Measurements from ENCODE around the gene PRDX5. TPM values are rescaled to one million over a fixed set of nuclear protein-coding genes. Genes with fewer than 3 reads are reported as not detected.

PRDX5 gene
- total RNA-seq, 1 experiment from 2014 or later: 228 TPM

DNA sequence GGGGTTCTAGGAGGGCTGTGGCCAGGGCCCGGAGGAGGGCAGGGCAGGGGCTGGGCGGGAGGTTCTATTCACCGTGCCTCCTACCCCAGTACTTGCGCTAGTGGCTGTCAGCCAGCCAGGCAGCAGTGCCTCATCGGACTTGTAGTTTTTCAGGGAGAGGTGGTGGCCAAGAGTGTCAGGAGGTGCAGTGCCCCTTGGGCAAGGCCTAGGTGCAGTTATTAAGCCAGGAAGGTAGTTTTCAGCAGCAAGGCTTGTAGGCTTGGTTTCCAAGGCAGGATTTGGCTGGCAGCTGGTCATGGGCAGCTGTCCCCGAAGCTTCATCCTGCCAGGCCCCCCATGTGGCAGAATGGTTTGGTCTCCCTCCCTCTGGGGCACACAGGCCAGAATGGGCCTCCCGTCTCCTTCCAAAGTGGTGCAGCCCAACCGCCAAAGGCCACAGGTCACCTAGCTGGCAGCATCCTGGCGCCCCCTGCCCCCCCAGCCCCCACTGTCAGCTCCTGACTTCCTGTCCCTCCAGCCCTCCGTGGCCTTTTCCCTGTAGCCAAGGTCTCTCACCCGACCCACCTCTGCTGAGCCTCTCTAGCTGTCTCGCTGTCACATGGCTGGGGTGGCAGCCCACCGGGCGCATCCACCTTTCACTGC, 30.6 kb downstream of the PRDX5 start:
- H3K9me3 Mint-ChIP-seq: no peaks in the 10 kb centered on the region
- WGBS (ENCODE audit: extremely low coverage, insufficient read length, low lambda C conversion rate): no CpG with 5 or more reads among the region's 14 CpGs
- no peak for DNase-seq

More for the DNA sequence above, 30.6 kb downstream of the PRDX5 start:
- Histone ChIP-seq H3K4me2 (ENCODE audit: insufficient read depth, insufficient read length, low read length) (no peak overlapping the region), H2BK15ac (ENCODE audit: low read depth, low read length) (no peak overlapping the region), H4K20me1 (ENCODE audit: control insufficient read depth, insufficient read depth, insufficient read length) (no peaks in the 10 kb centered on the region), H2BK5ac (ENCODE audit: insufficient read length, low read length) (no peak overlapping the region), H3K4ac (ENCODE audit: low read depth, low read length) (no peak overlapping the region), H3K14ac (ENCODE audit: insufficient read depth, low read length) (no peak overlapping the region; the same call in 1 of the 2 replicates), H2AK5ac (ENCODE audit: insufficient read length, low read length) (no peak overlapping the region), H3K4me1 (ENCODE audit: insufficient read depth, low read length) (peaks cover 2% of the 10 kb centered on the region; the same call in 1 of the 2 replicates), H2BK12ac (ENCODE audit: insufficient read length, low read depth, low read length) (no peak overlapping the region), H2BK20ac (ENCODE audit: low read depth, low read length, poor library complexity, severe bottlenecking) (no peak overlapping the region), H3K23ac (ENCODE audit: insufficient read length, low read depth, low read length) (no peak overlapping the region), H3K56ac (ENCODE audit: insufficient read length, low read depth, low read length) (no peak overlapping the region), H2AFZ (ENCODE audit: low read length) (no peak overlapping the region), H3K27ac (ENCODE audit: insufficient read length, low read depth, low read length) (no peak overlapping the region), H4K91ac (ENCODE audit: insufficient read length, low read depth, low read length) (no peak overlapping the region), H4K5ac (ENCODE audit: insufficient read length, low read depth, low read length) (no peak overlapping the region), H3K79me1 (ENCODE audit: insufficient read depth, low read depth, low read length, poor library complexity, severe bottlenecking) (no peaks in the 10 kb centered on the region), H2BK120ac (ENCODE audit: low read depth, low read length, poor library complexity, severe bottlenecking) (no peak overlapping the region), H3T11ph (ENCODE audit: low read length) (no peak overlapping the region), H3K27me3 (ENCODE audit: insufficient read depth, low read length) (no peaks in the 10 kb centered on the region), H3K23me2 (ENCODE audit: insufficient read length, low read depth, low read length, poor library complexity, severe bottlenecking) (no peaks in the 10 kb centered on the region), H3K9ac (ENCODE audit: extremely low read depth, insufficient read length, low read length) (no peak overlapping the region), H4K8ac (replicated peaks; ENCODE audit: insufficient read length, low read depth, low read length) (no peak overlapping the region), H3K9me3 (ENCODE audit: control insufficient read depth, low read depth, low read length) (no peaks in the 10 kb centered on the region), H3K79me2 (ENCODE audit: insufficient read depth, low read length) (no peaks in the 10 kb centered on the region), H3K18ac (ENCODE audit: insufficient read length, low read depth, low read length) (no peak overlapping the region)
- Mint-ChIP-seq H3K4me3 (no peak overlapping the region; a peak in 1 of 5 replicates), H3K4me1 (peaks cover 2 to 12% of the 10 kb centered on the region in 2 experiments; a peak in 3 of 4 replicates), H3K27me3 (ENCODE audit: low read depth) (peaks cover 1% of the 10 kb centered on the region; the same call in 1 of the 2 replicates), H3K27ac (no peak overlapping the region; a peak in 1 of 7 replicates), H3K36me3 (ENCODE audit: insufficient read depth in 1 of 3, low read depth in 3 of 3) (peaks cover 0 to 2% (median 0%) of the 10 kb centered on the region in 3 experiments; a peak in 1 of 7 replicates)
- TF ChIP-seq, protein P1, sequence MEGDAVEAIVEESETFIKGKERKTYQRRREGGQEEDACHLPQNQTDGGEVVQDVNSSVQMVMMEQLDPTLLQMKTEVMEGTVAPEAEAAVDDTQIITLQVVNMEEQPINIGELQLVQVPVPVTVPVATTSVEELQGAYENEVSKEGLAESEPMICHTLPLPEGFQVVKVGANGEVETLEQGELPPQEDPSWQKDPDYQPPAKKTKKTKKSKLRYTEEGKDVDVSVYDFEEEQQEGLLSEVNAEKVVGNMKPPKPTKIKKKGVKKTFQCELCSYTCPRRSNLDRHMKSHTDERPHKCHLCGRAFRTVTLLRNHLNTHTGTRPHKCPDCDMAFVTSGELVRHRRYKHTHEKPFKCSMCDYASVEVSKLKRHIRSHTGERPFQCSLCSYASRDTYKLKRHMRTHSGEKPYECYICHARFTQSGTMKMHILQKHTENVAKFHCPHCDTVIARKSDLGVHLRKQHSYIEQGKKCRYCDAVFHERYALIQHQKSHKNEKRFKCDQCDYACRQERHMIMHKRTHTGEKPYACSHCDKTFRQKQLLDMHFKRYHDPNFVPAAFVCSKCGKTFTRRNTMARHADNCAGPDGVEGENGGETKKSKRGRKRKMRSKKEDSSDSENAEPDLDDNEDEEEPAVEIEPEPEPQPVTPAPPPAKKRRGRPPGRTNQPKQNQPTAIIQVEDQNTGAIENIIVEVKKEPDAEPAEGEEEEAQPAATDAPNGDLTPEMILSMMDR (conservative IDR thresholded peaks at IDR 0.05): no peak
